ENCODE measurements around the gene FLT3LG.
"Not testable (repeated sequence)": the region's sequence is repeated elsewhere in the genome, so short reads cannot be mapped to it uniquely, and the experiment has no call there.

Gene FLT3LG

GRCh38 chr19:49453013-49453756 lies 20.8 kb upstream of the FLT3LG start, which contains the start of gene ALDH16A1:
Gene ALDH16A1 (plus strand): TSS chr19:49453225. CDS start chr19:49453332, 107 bp downstream.
- H3K9ac ChIP-seq (ENCODE audit: low read length), result peak within 1 kb of the TSS; percentile 100
- peaks cover 4% of the 10 kb centered on the region for H3K36me3 ChIP-seq (ENCODE audit: control insufficient read depth, low read depth, low read length)
- peak within 1 kb of the TSS; percentile 99 for H3K27ac ChIP-seq (ENCODE audit: low read length)
- H3K4me1 ChIP-seq (ENCODE audit: control insufficient read depth, low read depth, low read length), result peaks cover 4% of the 10 kb centered on the region
- H3K4me3 ChIP-seq (ENCODE audit: low read length), result peak within 1 kb of the TSS; percentile 100
- H3K9me3 ChIP-seq (ENCODE audit: control insufficient read depth, low read depth, low read length), result no peaks in the 10 kb centered on the region
- no peaks in the 10 kb centered on the region for H3K27me3 ChIP-seq (ENCODE audit: control insufficient read depth, insufficient read depth, low read length)

- Histone ChIP-seq H3K27me3 (ENCODE audit: control insufficient read depth, insufficient read depth, low read length) (no peaks in the 10 kb centered on the region), H3K36me3 (ENCODE audit: control insufficient read depth, low read depth, low read length) (peaks cover 4% of the 10 kb centered on the region), H3K27ac (ENCODE audit: low read length) (peak overlapping the region; percentile 99), H3K9ac (ENCODE audit: low read length) (peak overlapping the region; percentile 100), H3K4me3 (ENCODE audit: low read length) (peak overlapping the region; percentile 100), H3K4me1 (ENCODE audit: control insufficient read depth, low read depth, low read length) (peaks cover 4% of the 10 kb centered on the region), H3K9me3 (ENCODE audit: control insufficient read depth, low read depth, low read length) (no peaks in the 10 kb centered on the region)
Measured at GRCh38 chr19:49453757-49454240, 20.2 kb upstream of the FLT3LG start.

- no peak overlapping the region for H3K9ac ChIP-seq (ENCODE audit: low read length)
- H3K36me3 ChIP-seq (ENCODE audit: control insufficient read depth, low read depth, low read length), result no peaks in the 10 kb centered on the region
- no peak overlapping the region for H3K27ac ChIP-seq (ENCODE audit: low read length)
- H3K4me1 ChIP-seq (ENCODE audit: control insufficient read depth, low read depth, low read length), result peaks cover 4% of the 10 kb centered on the region
- no peaks in the 10 kb centered on the region for H3K9me3 ChIP-seq (ENCODE audit: control insufficient read depth, low read depth, low read length)
- H3K4me3 ChIP-seq (ENCODE audit: low read length), result no peak overlapping the region
- no peaks in the 10 kb centered on the region for H3K27me3 ChIP-seq (ENCODE audit: control insufficient read depth, insufficient read depth, low read length)
Measured at GRCh38 chr19:49455773-49456172, 18.2 kb upstream of the FLT3LG start.

- Histone ChIP-seq H3K4me3 (ENCODE audit: low read length) (no peak overlapping the region), H3K4me1 (ENCODE audit: control insufficient read depth, low read depth, low read length) (peaks cover 4% of the 10 kb centered on the region), H3K9me3 (ENCODE audit: control insufficient read depth, low read depth, low read length) (no peaks in the 10 kb centered on the region), H3K27ac (ENCODE audit: low read length) (no peak overlapping the region), H3K36me3 (ENCODE audit: control insufficient read depth, low read depth, low read length) (no peaks in the 10 kb centered on the region), H3K27me3 (ENCODE audit: control insufficient read depth, insufficient read depth, low read length) (no peaks in the 10 kb centered on the region), H3K9ac (ENCODE audit: low read length) (no peak overlapping the region)
Measured at GRCh38 chr19:49456326-49456725, 17.7 kb upstream of the FLT3LG start.

GRCh38 chr19:49458567-49458903 lies 15.5 kb upstream of the FLT3LG start:
- no peaks in the 10 kb centered on the region for H3K9me3 ChIP-seq (ENCODE audit: control insufficient read depth, low read depth, low read length)
- no peaks in the 10 kb centered on the region for H3K27me3 ChIP-seq (ENCODE audit: control insufficient read depth, insufficient read depth, low read length)
- peaks cover 4% of the 10 kb centered on the region for H3K4me1 ChIP-seq (ENCODE audit: control insufficient read depth, low read depth, low read length)
- H3K36me3 ChIP-seq (ENCODE audit: control insufficient read depth, low read depth, low read length), result no peaks in the 10 kb centered on the region
- no peak overlapping the region for H3K27ac ChIP-seq (ENCODE audit: low read length)
- H3K4me3 ChIP-seq (ENCODE audit: low read length), result no peak overlapping the region
- H3K9ac ChIP-seq (ENCODE audit: low read length), result no peak overlapping the region

GRCh38 chr19:49459388-49459787 lies 14.6 kb upstream of the FLT3LG start:
- Histone ChIP-seq H3K27ac (ENCODE audit: low read length) (no peak overlapping the region), H3K27me3 (ENCODE audit: control insufficient read depth, insufficient read depth, low read length) (no peaks in the 10 kb centered on the region), H3K4me3 (ENCODE audit: low read length) (no peak overlapping the region), H3K36me3 (ENCODE audit: control insufficient read depth, low read depth, low read length) (no peaks in the 10 kb centered on the region), H3K9ac (ENCODE audit: low read length) (no peak overlapping the region), H3K9me3 (ENCODE audit: control insufficient read depth, low read depth, low read length) (no peaks in the 10 kb centered on the region), H3K4me1 (ENCODE audit: control insufficient read depth, low read depth, low read length) (no peaks in the 10 kb centered on the region)

- not testable (repeated sequence) for H3K4me3 ChIP-seq (ENCODE audit: low read length); H3K27ac ChIP-seq (ENCODE audit: low read length); H3K9ac ChIP-seq (ENCODE audit: low read length); H3K36me3 ChIP-seq (ENCODE audit: control insufficient read depth, low read depth, low read length); H3K27me3 ChIP-seq (ENCODE audit: control insufficient read depth, insufficient read depth, low read length); H3K4me1 ChIP-seq (ENCODE audit: control insufficient read depth, low read depth, low read length); H3K9me3 ChIP-seq (ENCODE audit: control insufficient read depth, low read depth, low read length)
Measured at GRCh38 chr19:49461130-49461529, 12.9 kb upstream of the FLT3LG start.

- Histone ChIP-seq H3K4me1 (ENCODE audit: control insufficient read depth, low read depth, low read length) (no peaks in the 10 kb centered on the region), H3K27ac (ENCODE audit: low read length) (no peak overlapping the region), H3K4me3 (ENCODE audit: low read length) (no peak overlapping the region), H3K27me3 (ENCODE audit: control insufficient read depth, insufficient read depth, low read length) (no peaks in the 10 kb centered on the region), H3K36me3 (ENCODE audit: control insufficient read depth, low read depth, low read length) (no peaks in the 10 kb centered on the region), H3K9ac (ENCODE audit: low read length) (no peak overlapping the region), H3K9me3 (ENCODE audit: control insufficient read depth, low read depth, low read length) (no peaks in the 10 kb centered on the region)
Measured at GRCh38 chr19:49461656-49462055, 12.4 kb upstream of the FLT3LG start.

GRCh38 chr19:49462492-49462891 lies 11.5 kb upstream of the FLT3LG start:
- Histone ChIP-seq H3K4me3 (ENCODE audit: low read length) (no peak overlapping the region), H3K9ac (ENCODE audit: low read length) (no peak overlapping the region), H3K27ac (ENCODE audit: low read length) (no peak overlapping the region), H3K27me3 (ENCODE audit: control insufficient read depth, insufficient read depth, low read length) (no peaks in the 10 kb centered on the region), H3K36me3 (ENCODE audit: control insufficient read depth, low read depth, low read length) (no peaks in the 10 kb centered on the region), H3K4me1 (ENCODE audit: control insufficient read depth, low read depth, low read length) (no peaks in the 10 kb centered on the region), H3K9me3 (ENCODE audit: control insufficient read depth, low read depth, low read length) (no peaks in the 10 kb centered on the region)

- Histone ChIP-seq H3K9ac (ENCODE audit: low read length) (no peak overlapping the region), H3K4me1 (ENCODE audit: control insufficient read depth, low read depth, low read length) (peaks cover 5% of the 10 kb centered on the region), H3K36me3 (ENCODE audit: control insufficient read depth, low read depth, low read length) (no peaks in the 10 kb centered on the region), H3K27me3 (ENCODE audit: control insufficient read depth, insufficient read depth, low read length) (no peaks in the 10 kb centered on the region), H3K9me3 (ENCODE audit: control insufficient read depth, low read depth, low read length) (no peaks in the 10 kb centered on the region), H3K27ac (ENCODE audit: low read length) (no peak overlapping the region), H3K4me3 (ENCODE audit: low read length) (no peak overlapping the region)
Measured at GRCh38 chr19:49463960-49464740, 9.9 kb upstream of the FLT3LG start.

GRCh38 chr19:49465371-49465770 lies 8.6 kb upstream of the FLT3LG start:
- Histone ChIP-seq H3K36me3 (ENCODE audit: control insufficient read depth, low read depth, low read length) (peaks cover 7% of the 10 kb centered on the region), H3K9me3 (ENCODE audit: control insufficient read depth, low read depth, low read length) (no peaks in the 10 kb centered on the region), H3K4me1 (ENCODE audit: control insufficient read depth, low read depth, low read length) (peaks cover 5% of the 10 kb centered on the region), H3K27ac (ENCODE audit: low read length) (no peak overlapping the region), H3K4me3 (ENCODE audit: low read length) (no peak overlapping the region), H3K9ac (ENCODE audit: low read length) (no peak overlapping the region), H3K27me3 (ENCODE audit: control insufficient read depth, insufficient read depth, low read length) (no peaks in the 10 kb centered on the region)
